Measurements from ENCODE around the gene CSRNP3. TPM values are rescaled to one million over a fixed set of nuclear protein-coding genes. Genes with fewer than 3 reads are reported as not detected.

Gene CSRNP3
- total and polyA plus RNA-seq, 2 donors (not counting 3 experiments of a cell fraction or from before 2014, with no cell fraction given): not detected

DNA sequence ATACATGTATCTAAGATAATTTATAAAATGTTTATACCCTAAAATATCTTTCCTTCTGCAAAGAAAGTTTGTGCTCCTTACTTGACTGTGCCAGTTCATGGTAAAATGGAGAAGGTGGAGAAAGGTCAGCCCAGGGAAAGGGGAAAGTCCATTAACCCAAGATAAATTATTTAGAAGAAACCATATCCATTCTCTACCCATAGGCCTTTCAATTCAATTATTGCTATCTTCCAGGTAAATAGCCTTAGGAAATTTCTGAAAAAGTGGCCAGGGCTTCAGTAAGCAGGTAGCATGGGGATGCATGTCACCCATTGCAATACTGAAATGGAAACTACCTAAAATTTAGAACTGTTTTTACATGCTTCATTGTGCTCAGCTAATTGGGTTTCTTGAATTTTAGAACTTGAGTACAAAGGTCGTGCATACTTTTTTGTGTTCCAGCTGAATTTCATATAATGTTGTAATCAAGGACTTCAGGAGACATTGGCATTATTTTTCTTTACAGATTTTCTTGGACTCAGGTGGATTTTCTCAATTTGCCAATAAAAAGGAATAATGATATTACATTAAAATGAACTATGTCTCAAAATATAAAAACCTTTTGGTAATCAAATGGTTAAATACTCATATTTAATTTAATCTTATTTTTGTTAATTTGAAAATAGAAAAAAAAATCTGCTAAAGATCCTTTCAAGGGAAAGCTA, 124.9 kb downstream of the CSRNP3 start:
- H3K9me3 ChIP-seq (replicated peaks; ENCODE audit: control insufficient read depth, insufficient read depth, low read length): no peaks in the 10 kb centered on the region
- H3K27ac ChIP-seq (ENCODE audit: insufficient read depth, low read depth, low read length): no peak overlapping the region
- H4K20me1 ChIP-seq (replicated peaks; ENCODE audit: control insufficient read depth, extremely low read depth, insufficient read depth, low read length): no peaks in the 10 kb centered on the region
- ChIA-PET CTCF (interaction anchor here (1.2 kb wide), 1 partner anchor 9 kb away, joined by 3 read pairs; no protein-coding TSS in a partner anchor), POLR2A (no interaction called here)
- no peaks in the 10 kb centered on the region for H3K9me1 ChIP-seq (replicated peaks; ENCODE audit: control insufficient read depth, extremely low read depth, insufficient read depth, low read length)
- no peaks in the 10 kb centered on the region for H3K36me3 ChIP-seq (ENCODE audit: control insufficient read depth in 2 of 2, extremely low read depth in 1 of 2, insufficient read depth in 2 of 2, low read length in 2 of 2)
- intact Hi-C loops (cut with micrococcal nuclease): no loop called here
- no peak for FAIRE-seq
- no peak overlapping the region for H3K4me3 ChIP-seq (replicated peaks in 1 of 3; ENCODE audit: insufficient read depth in 1 of 3, low read depth in 1 of 3, low read length in 3 of 3)
- no peaks in the 10 kb centered on the region for H3K79me2 ChIP-seq (ENCODE audit: control insufficient read depth, insufficient read depth, low read length)
- dilution Hi-C loops (cut with MboI; ENCODE audit: extremely low pct_ligation_motif_present, low sequenced_read_pairs): no loop called here
- H3K4me1 ChIP-seq (ENCODE audit: control insufficient read depth, extremely low read depth, insufficient read depth, low read length): no peaks in the 10 kb centered on the region
- no peak overlapping the region for H3K4me2 ChIP-seq (ENCODE audit: insufficient read depth, low read length)
- no peak for DNase-seq (ENCODE audit: low read depth, low spot score)
- H3K27me3 ChIP-seq (ENCODE audit: control insufficient read depth in 2 of 2, insufficient read depth in 2 of 2, low read length in 2 of 2): no peaks in the 10 kb centered on the region
- H2AFZ ChIP-seq (ENCODE audit: low read depth, low read length): no peak overlapping the region
- no peak overlapping the region for H3K9ac ChIP-seq (replicated peaks; ENCODE audit: extremely low read depth, insufficient read depth, low read length)
- no TSS peak for BruUV-seq (replicated peaks)
- no peak for TF ChIP-seq GATA2 (IDR thresholded peaks at IDR 0.05; ENCODE audit: insufficient read depth, insufficient read length, low read depth, low read length)
- TF ChIP-seq, protein P1, sequence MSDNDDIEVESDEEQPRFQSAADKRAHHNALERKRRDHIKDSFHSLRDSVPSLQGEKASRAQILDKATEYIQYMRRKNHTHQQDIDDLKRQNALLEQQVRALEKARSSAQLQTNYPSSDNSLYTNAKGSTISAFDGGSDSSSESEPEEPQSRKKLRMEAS (IDR thresholded peaks at IDR 0.05; ENCODE audit: insufficient read depth, insufficient read length): no peak
- no peak for TF ChIP-seq POLR2A (IDR thresholded peaks at IDR 0.05; ENCODE audit: low read depth, low read length)

DNA sequence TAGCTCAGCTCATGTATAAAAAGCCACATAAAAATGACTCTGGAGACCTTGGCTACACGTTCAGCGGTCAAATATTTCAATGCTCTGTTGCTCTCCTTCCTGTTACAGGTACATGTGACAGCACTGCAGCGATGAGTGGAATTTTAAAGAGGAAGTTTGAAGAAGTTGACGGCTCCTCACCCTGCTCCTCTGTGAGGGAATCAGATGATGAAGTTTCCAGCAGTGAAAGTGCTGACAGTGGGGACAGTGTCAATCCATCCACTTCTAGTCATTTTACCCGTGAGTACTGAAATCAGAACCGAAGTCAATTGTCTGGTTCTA, 125.4 kb downstream of the CSRNP3 start:
- CTCF ChIA-PET: interaction anchor here (1.2 kb wide), 1 partner anchor 10 kb away, joined by 3 read pairs; no protein-coding TSS in a partner anchor

More for the DNA sequence above, 125.4 kb downstream of the CSRNP3 start:
- DNase-seq (ENCODE audit: low read depth, low spot score) (no peak), FAIRE-seq (no peak)
- Histone ChIP-seq H2AFZ (ENCODE audit: low read depth, low read length) (no peak overlapping the region), H3K9me1 (replicated peaks; ENCODE audit: control insufficient read depth, extremely low read depth, insufficient read depth, low read length) (no peaks in the 10 kb centered on the region), H4K20me1 (replicated peaks; ENCODE audit: control insufficient read depth, extremely low read depth, insufficient read depth, low read length) (no peaks in the 10 kb centered on the region), H3K4me1 (ENCODE audit: control insufficient read depth, extremely low read depth, insufficient read depth, low read length) (no peaks in the 10 kb centered on the region), H3K27ac (ENCODE audit: insufficient read depth, low read depth, low read length) (no peak overlapping the region), H3K4me3 (replicated peaks in 1 of 3; ENCODE audit: insufficient read depth in 1 of 3, low read depth in 1 of 3, low read length in 3 of 3) (no peak overlapping the region), H3K9me3 (replicated peaks; ENCODE audit: control insufficient read depth, insufficient read depth, low read length) (no peaks in the 10 kb centered on the region), H3K36me3 (ENCODE audit: control insufficient read depth in 2 of 2, extremely low read depth in 1 of 2, insufficient read depth in 2 of 2, low read length in 2 of 2) (no peaks in the 10 kb centered on the region), H3K9ac (replicated peaks; ENCODE audit: extremely low read depth, insufficient read depth, low read length) (no peak overlapping the region), H3K27me3 (ENCODE audit: control insufficient read depth in 2 of 2, insufficient read depth in 2 of 2, low read length in 2 of 2) (no peaks in the 10 kb centered on the region), H3K4me2 (ENCODE audit: insufficient read depth, low read length) (no peak overlapping the region), H3K79me2 (ENCODE audit: control insufficient read depth, insufficient read depth, low read length) (no peaks in the 10 kb centered on the region)
- no TSS peak for BruUV-seq (replicated peaks)
- TF ChIP-seq, protein P2, sequence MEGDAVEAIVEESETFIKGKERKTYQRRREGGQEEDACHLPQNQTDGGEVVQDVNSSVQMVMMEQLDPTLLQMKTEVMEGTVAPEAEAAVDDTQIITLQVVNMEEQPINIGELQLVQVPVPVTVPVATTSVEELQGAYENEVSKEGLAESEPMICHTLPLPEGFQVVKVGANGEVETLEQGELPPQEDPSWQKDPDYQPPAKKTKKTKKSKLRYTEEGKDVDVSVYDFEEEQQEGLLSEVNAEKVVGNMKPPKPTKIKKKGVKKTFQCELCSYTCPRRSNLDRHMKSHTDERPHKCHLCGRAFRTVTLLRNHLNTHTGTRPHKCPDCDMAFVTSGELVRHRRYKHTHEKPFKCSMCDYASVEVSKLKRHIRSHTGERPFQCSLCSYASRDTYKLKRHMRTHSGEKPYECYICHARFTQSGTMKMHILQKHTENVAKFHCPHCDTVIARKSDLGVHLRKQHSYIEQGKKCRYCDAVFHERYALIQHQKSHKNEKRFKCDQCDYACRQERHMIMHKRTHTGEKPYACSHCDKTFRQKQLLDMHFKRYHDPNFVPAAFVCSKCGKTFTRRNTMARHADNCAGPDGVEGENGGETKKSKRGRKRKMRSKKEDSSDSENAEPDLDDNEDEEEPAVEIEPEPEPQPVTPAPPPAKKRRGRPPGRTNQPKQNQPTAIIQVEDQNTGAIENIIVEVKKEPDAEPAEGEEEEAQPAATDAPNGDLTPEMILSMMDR (IDR thresholded peaks at IDR 0.05; ENCODE audit: extremely low read depth in 1 of 2, insufficient read depth in 1 of 2, low read depth in 1 of 2, low read length in 2 of 2): no peak
- TF ChIP-seq, protein P1 (IDR thresholded peaks at IDR 0.05; ENCODE audit: insufficient read depth, insufficient read length): no peak
- TF ChIP-seq POLR2AphosphoS5 (IDR thresholded peaks at IDR 0.05; ENCODE audit: insufficient read depth, low read depth, low read length) (no peak), JUN (IDR thresholded peaks at IDR 0.05; ENCODE audit: borderline replicate concordance, insufficient read depth, insufficient read length, low read depth) (no peak)
- dilution Hi-C loops (cut with MboI; ENCODE audit: extremely low pct_ligation_motif_present, low sequenced_read_pairs) (no loop called here), intact Hi-C loops (cut with micrococcal nuclease) (no loop called here)
- POLR2A ChIA-PET: no interaction called here
